K562 (cell line): ENCODE results near the gene TMEM123. TPM values are rescaled to one million over a fixed set of nuclear protein-coding genes. Genes with fewer than 3 reads are reported as not detected.

Experiments used
- GMEB1 ChIP-seq: fragments of 250-450 bp; sonication (Bioruptor Pico); IDR thresholded peaks from 2 replicates; pipeline ENCODE4 v1.4.0; 2020; ENCODE audit warnings: mild to moderate bottlenecking
- HMG20A ChIP-seq: fragments of 450-650 bp; formaldehyde crosslinking; conservative IDR thresholded peaks from 2 replicates; pipeline ENCODE4 v1.4.0; 2020; ENCODE audit warnings: mild to moderate bottlenecking, mixed read lengths
- HOXB6 ChIP-seq: fragments of 250-450 bp; sonication (Bioruptor Pico); IDR thresholded peaks from 2 replicates; pipeline ENCODE4 v1.5.1; 2022; ENCODE audit warnings: mild to moderate bottlenecking, borderline replicate concordance
- PRPF4 ChIP-seq: fragments of 200-400 bp; formaldehyde crosslinking; IDR thresholded peaks from one replicate; pipeline ENCODE4 v1.6.1; 2017; ENCODE audit warnings: low read length, low read depth, mild to moderate bottlenecking; ENCODE audit not compliant: insufficient read depth, poor library complexity, severe bottlenecking
- REST ChIP-seq, 2 experiments: fragments of 450-650 bp; formaldehyde crosslinking in 1 of 2; IDR thresholded peaks; 2 replicates each; pipeline versions ENCODE4 v1.4.0 to v1.6.1; 2014 to 2020; ENCODE audit warnings: mild to moderate bottlenecking in 2 of 2, borderline replicate concordance in 1 of 2, low read depth in 1 of 2
- UBTF ChIP-seq, 2 experiments: IDR thresholded peaks; 2 replicates each; pipeline ENCODE4 v1.6.1; 2012; ENCODE audit warnings: improper control_type of control experiment in 2 of 2, low read depth in 2 of 2, low read length in 2 of 2, borderline replicate concordance in 1 of 2
- ZNF282 ChIP-seq: sonication (generic); formaldehyde crosslinking; IDR thresholded peaks from 2 replicates; pipeline ENCODE4 v1.8.1; 2023; ENCODE audit warnings: missing genetic modification reagents
- polyA plus RNA-seq, 8 experiments: library from polyadenylated mRNA; depleted of rRNA in 4 of 8; stranded (reverse) in 5 of 8; unstranded in 3 of 8; fragments of >200 nt; fragmentation: Nextera tagmentation in 2 of 8; fragmentation: Illumina TruSeq in 1 of 8; extraction: Ambion mirVana in 2 of 8; extraction: Trizol in 1 of 8; gene quantifications; 2 replicates each; pipeline versions ENCODE4 v1.2.1 to v1.2.3, GENCODE V29; 2011 to 2014; ENCODE audit warnings: inconsistent platforms in 1 of 8, missing spikeins in 1 of 8
- total RNA-seq, 7 experiments: library from RNA; depleted of rRNA in 6 of 7; stranded (reverse); fragments of >200 nt in 6 of 7; fragmentation: Illumina TruSeq in 2 of 7; extraction: Trizol in 2 of 7; gene quantifications; 2 replicates each; pipeline versions ENCODE4 v1.2.1 to v1.2.3, GENCODE V29; 2011 to 2021; ENCODE audit warnings: low replicate concordance in 1 of 7

Gene TMEM123
- total and polyA plus RNA-seq, 9 of the 15 experiments (the other 6 are each of a cell fraction or from before 2014, with no cell fraction given), result 19.8 to 344 (median 82.4) TPM

- TF ChIP-seq PRPF4, result no peak
- no peak for TF ChIP-seq GMEB1
- TF ChIP-seq ZNF282 (CRISPR knock-in tag), result no peak
- TF ChIP-seq UBTF (IDR thresholded peaks at IDR 0.05; ENCODE audit: borderline replicate concordance in 1 of 2, low read depth in 2 of 2, low read length in 2 of 2), result no peak
- TF ChIP-seq REST (IDR thresholded peaks at IDR 0.05; ENCODE audit: borderline replicate concordance), result no peak
- TF ChIP-seq REST (CRISPR knock-in tag; IDR thresholded peaks at IDR 0.05; ENCODE audit: low read depth), result no peak
- TF ChIP-seq HOXB6 (CRISPR knock-in tag), result no peak
- no peak for TF ChIP-seq HMG20A (CRISPR knock-in tag)
- TF ChIP-seq, all 486 proteins: peak for 0
Measured at GRCh38 chr11:102489186-102490145, 36.9 kb upstream of the TMEM123 start (continued).
